Activated T-helper 17 cell treated with anti-CD3 and anti-CD28 coated beads, Interleukin-2, amount 50 U/mL, for 72 hours (primary cell): ENCODE data around the gene VAMP4. TPM values are rescaled to one million over a fixed set of nuclear protein-coding genes. Genes with fewer than 3 reads are reported as not detected.

Source experiments
- ATAC-seq: fragments of 150-1000 bp; cut with Tn5 transposase; replicated peaks from 2 replicates; pipeline ENCODE4 v1.10.0; 2021; ENCODE audit warnings: mild to moderate bottlenecking, moderate library complexity
- H3K27ac Mint-ChIP-seq: one replicate; pipeline ENCODE4 v1.8.0; 2022; ENCODE audit warnings: mixed read lengths
- H3K27me3 Mint-ChIP-seq: one replicate; pipeline ENCODE4 v1.8.0; 2022; ENCODE audit warnings: mixed read lengths
- H3K36me3 Mint-ChIP-seq: one replicate; pipeline ENCODE4 v1.8.0; 2022; ENCODE audit warnings: low read depth, mild to moderate bottlenecking, mixed read lengths
- H3K4me1 Mint-ChIP-seq: one replicate; pipeline ENCODE4 v1.8.0; 2022; ENCODE audit warnings: mixed read lengths
- H3K4me3 Mint-ChIP-seq: one replicate; pipeline ENCODE4 v1.8.0; 2022; ENCODE audit warnings: mild to moderate bottlenecking, mixed read lengths
- H3K9me3 Mint-ChIP-seq: one replicate; pipeline ENCODE4 v1.8.0; 2022; ENCODE audit warnings: mixed read lengths
- total RNA-seq, 2 donors: library from RNA; stranded (reverse); gene quantifications; one replicate each; pipeline ENCODE4 v1.2.3, GENCODE V29; 2022

VAMP4 gene
- total RNA-seq, result 10 to 100 TPM; 14.4 to 16.3 TPM

- ATAC-seq, result peak; percentile 84
These were observed at the start of gene VAMP4 for GRCh38 chr1:171741872-171742576. Gene VAMP4, minus strand, starts transcription at chr1:171742065. Its CDS starts 3,651 bp downstream, at chr1:171738414.

GRCh38 chr1:171790318-171790717 lies 48.5 kb upstream of the VAMP4 start:
- Mint-ChIP-seq H3K4me3 (no peak overlapping the region), H3K27me3 (no peaks in the 10 kb centered on the region), H3K36me3 (peaks cover 100% of the 10 kb centered on the region), H3K4me1 (peaks cover 30% of the 10 kb centered on the region), H3K27ac (peak overlapping the region; percentile 69), H3K9me3 (no peaks in the 10 kb centered on the region)
- no peak for ATAC-seq

More at GRCh38 chr1:171741872-171742576, at the start of gene VAMP4:
- Mint-ChIP-seq H3K27me3 (no peaks in the 10 kb centered on the region), H3K4me3 (peak within 1 kb of the TSS; percentile 90), H3K27ac (peak within 1 kb of the TSS; percentile 99), H3K4me1 (peaks cover 37% of the 10 kb centered on the region), H3K9me3 (no peaks in the 10 kb centered on the region), H3K36me3 (peaks cover 48% of the 10 kb centered on the region)

GRCh38 chr1:171788696-171789095 lies 46.8 kb upstream of the VAMP4 start:
- Mint-ChIP-seq H3K36me3 (peaks cover 100% of the 10 kb centered on the region), H3K27ac (no peak overlapping the region), H3K9me3 (no peaks in the 10 kb centered on the region), H3K27me3 (no peaks in the 10 kb centered on the region), H3K4me1 (peaks cover 35% of the 10 kb centered on the region), H3K4me3 (no peak overlapping the region)
- no peak for ATAC-seq

GRCh38 chr1:171787686-171788480 lies 46.0 kb upstream of the VAMP4 start:
- no peaks in the 10 kb centered on the region for H3K27me3 Mint-ChIP-seq
- peaks cover 100% of the 10 kb centered on the region for H3K36me3 Mint-ChIP-seq
- H3K4me1 Mint-ChIP-seq, result peaks cover 39% of the 10 kb centered on the region
- no peaks in the 10 kb centered on the region for H3K9me3 Mint-ChIP-seq
- peak; percentile 49 for ATAC-seq
- peak overlapping the region; percentile 55 for H3K27ac Mint-ChIP-seq
- H3K4me3 Mint-ChIP-seq, result peak overlapping the region; percentile 95

GRCh38 chr1:171786534-171786933 lies 44.7 kb upstream of the VAMP4 start:
- no peaks in the 10 kb centered on the region for H3K9me3 Mint-ChIP-seq
- no peak for ATAC-seq
- peak overlapping the region; percentile 55 for H3K27ac Mint-ChIP-seq
- H3K36me3 Mint-ChIP-seq, result peaks cover 97% of the 10 kb centered on the region
- H3K4me1 Mint-ChIP-seq, result peaks cover 44% of the 10 kb centered on the region
- no peaks in the 10 kb centered on the region for H3K27me3 Mint-ChIP-seq
- H3K4me3 Mint-ChIP-seq, result peak overlapping the region; percentile 95

- H3K27ac Mint-ChIP-seq, result peak overlapping the region; percentile 94
- no peak for ATAC-seq
- H3K4me3 Mint-ChIP-seq, result peak overlapping the region; percentile 95
- H3K9me3 Mint-ChIP-seq, result no peaks in the 10 kb centered on the region
- peaks cover 44% of the 10 kb centered on the region for H3K4me1 Mint-ChIP-seq
- H3K36me3 Mint-ChIP-seq, result peaks cover 94% of the 10 kb centered on the region
- no peaks in the 10 kb centered on the region for H3K27me3 Mint-ChIP-seq
These were observed 43.9 kb upstream of the VAMP4 start for GRCh38 chr1:171785766-171786165.

- Mint-ChIP-seq H3K27ac (peak overlapping the region; percentile 94), H3K4me1 (peaks cover 44% of the 10 kb centered on the region), H3K4me3 (peak overlapping the region; percentile 95), H3K9me3 (no peaks in the 10 kb centered on the region), H3K36me3 (peaks cover 84% of the 10 kb centered on the region), H3K27me3 (no peaks in the 10 kb centered on the region)
- no peak for ATAC-seq
These were observed 42.9 kb upstream of the VAMP4 start for GRCh38 chr1:171784784-171785183.

GRCh38 chr1:171783816-171784530 lies 42.1 kb upstream of the VAMP4 start:
- H3K4me3 Mint-ChIP-seq, result peak overlapping the region; percentile 95
- no peaks in the 10 kb centered on the region for H3K27me3 Mint-ChIP-seq
- no peaks in the 10 kb centered on the region for H3K9me3 Mint-ChIP-seq
- H3K27ac Mint-ChIP-seq, result peak overlapping the region; percentile 94
- H3K36me3 Mint-ChIP-seq, result peaks cover 76% of the 10 kb centered on the region
- peaks cover 42% of the 10 kb centered on the region for H3K4me1 Mint-ChIP-seq
- no peak for ATAC-seq

GRCh38 chr1:171781176-171781875 lies 39.5 kb upstream of the VAMP4 start, which contains the start of gene METTL13:
Gene METTL13, plus strand, starts transcription at chr1:171781660. Its CDS starts 308 bp downstream, at chr1:171781968.
- Mint-ChIP-seq H3K27ac (peak within 1 kb of the TSS; percentile 95), H3K4me1 (peaks cover 39% of the 10 kb centered on the region), H3K9me3 (no peaks in the 10 kb centered on the region)

GRCh38 chr1:171780583-171781175 lies 38.8 kb upstream of the VAMP4 start:
- ATAC-seq, result no peak
- H3K4me1 Mint-ChIP-seq, result peaks cover 34% of the 10 kb centered on the region
- H3K27ac Mint-ChIP-seq, result peak overlapping the region; percentile 95
- no peaks in the 10 kb centered on the region for H3K9me3 Mint-ChIP-seq
- no peaks in the 10 kb centered on the region for H3K27me3 Mint-ChIP-seq
- H3K4me3 Mint-ChIP-seq, result peak overlapping the region; percentile 95
- H3K36me3 Mint-ChIP-seq, result peaks cover 43% of the 10 kb centered on the region

More at GRCh38 chr1:171781176-171781875, 39.5 kb upstream of the VAMP4 start, which contains the start of gene METTL13:
- Mint-ChIP-seq H3K27me3 (no peaks in the 10 kb centered on the region), H3K36me3 (peaks cover 50% of the 10 kb centered on the region), H3K4me3 (peak within 1 kb of the TSS; percentile 95)
- peak; percentile 96 for ATAC-seq

GRCh38 chr1:171772312-171772711 lies 30.4 kb upstream of the VAMP4 start:
- peaks cover 6% of the 10 kb centered on the region for H3K27me3 Mint-ChIP-seq
- no peak overlapping the region for H3K4me3 Mint-ChIP-seq
- no peak for ATAC-seq
- no peaks in the 10 kb centered on the region for H3K9me3 Mint-ChIP-seq
- H3K27ac Mint-ChIP-seq, result no peak overlapping the region
- peaks cover under 1% of the 10 kb centered on the region for H3K4me1 Mint-ChIP-seq
- H3K36me3 Mint-ChIP-seq, result no peaks in the 10 kb centered on the region

- H3K36me3 Mint-ChIP-seq, result no peaks in the 10 kb centered on the region
- H3K27me3 Mint-ChIP-seq, result peaks cover 11% of the 10 kb centered on the region
- no peak overlapping the region for H3K27ac Mint-ChIP-seq
These were observed 27.9 kb upstream of the VAMP4 start for GRCh38 chr1:171769754-171770153.

GRCh38 chr1:171769171-171769570 lies 27.3 kb upstream of the VAMP4 start:
- Mint-ChIP-seq H3K36me3 (no peaks in the 10 kb centered on the region), H3K27ac (no peak overlapping the region), H3K9me3 (no peaks in the 10 kb centered on the region), H3K4me3 (no peak overlapping the region), H3K27me3 (peaks cover 16% of the 10 kb centered on the region), H3K4me1 (no peaks in the 10 kb centered on the region)
- ATAC-seq, result no peak

More at GRCh38 chr1:171769754-171770153, 27.9 kb upstream of the VAMP4 start:
- Mint-ChIP-seq H3K9me3 (no peaks in the 10 kb centered on the region), H3K4me3 (no peak overlapping the region), H3K4me1 (no peaks in the 10 kb centered on the region)
- ATAC-seq, result no peak
